Measurements from ENCODE around the gene LAMA3. TPM values are rescaled to one million over a fixed set of nuclear protein-coding genes. Genes with fewer than 3 reads are reported as not detected.

The LAMA3 gene
- total RNA-seq, 1 donor from 2014 or later, result 1.7 TPM

GRCh38 chr18:23936381-23936958, 247.2 kb downstream of the LAMA3 start:
- H3K4me3 Mint-ChIP-seq (ENCODE audit: unreplicated experiment), result no peak overlapping the region
- H3K36me3 Mint-ChIP-seq (ENCODE audit: low read depth, unreplicated experiment), result no peaks in the 10 kb centered on the region
- peaks cover 5% of the 10 kb centered on the region for H3K27me3 Mint-ChIP-seq (ENCODE audit: unreplicated experiment)
- DNase-seq (ENCODE audit: low spot score), result no peak
- TF ChIP-seq CTCF (IDR thresholded peaks at IDR 0.05; ENCODE audit: unreplicated experiment), result no peak
- no peaks in the 10 kb centered on the region for H3K9me3 Mint-ChIP-seq (ENCODE audit: unreplicated experiment)
- H3K4me1 Mint-ChIP-seq (ENCODE audit: unreplicated experiment), result no peaks in the 10 kb centered on the region
- H3K27ac Mint-ChIP-seq (ENCODE audit: unreplicated experiment), result no peak overlapping the region

GRCh38 chr18:23938043-23938756, 248.9 kb downstream of the LAMA3 start:
- Mint-ChIP-seq H3K9me3 (ENCODE audit: unreplicated experiment) (no peaks in the 10 kb centered on the region), H3K4me3 (ENCODE audit: unreplicated experiment) (no peak overlapping the region), H3K4me1 (ENCODE audit: unreplicated experiment) (no peaks in the 10 kb centered on the region), H3K27me3 (ENCODE audit: unreplicated experiment) (peaks cover 8% of the 10 kb centered on the region), H3K27ac (ENCODE audit: unreplicated experiment) (no peak overlapping the region), H3K36me3 (ENCODE audit: low read depth, unreplicated experiment) (no peaks in the 10 kb centered on the region)
- no peak for DNase-seq (ENCODE audit: low spot score)
- no peak for TF ChIP-seq CTCF (IDR thresholded peaks at IDR 0.05; ENCODE audit: unreplicated experiment)

- no peak overlapping the region for H3K4me3 Mint-ChIP-seq (ENCODE audit: unreplicated experiment)
- no peak for TF ChIP-seq CTCF (IDR thresholded peaks at IDR 0.05; ENCODE audit: unreplicated experiment)
- H3K9me3 Mint-ChIP-seq (ENCODE audit: unreplicated experiment), result no peaks in the 10 kb centered on the region
- DNase-seq (ENCODE audit: low spot score), result no peak
- H3K27me3 Mint-ChIP-seq (ENCODE audit: unreplicated experiment), result peaks cover 8% of the 10 kb centered on the region
- H3K27ac Mint-ChIP-seq (ENCODE audit: unreplicated experiment), result no peak overlapping the region
- H3K36me3 Mint-ChIP-seq (ENCODE audit: low read depth, unreplicated experiment), result no peaks in the 10 kb centered on the region
- H3K4me1 Mint-ChIP-seq (ENCODE audit: unreplicated experiment), result no peaks in the 10 kb centered on the region
These were observed 249.7 kb downstream of the LAMA3 start for GRCh38 chr18:23938901-23939341.

GRCh38 chr18:23939366-23939765, 250.1 kb downstream of the LAMA3 start:
- H3K4me3 Mint-ChIP-seq (ENCODE audit: unreplicated experiment), result no peak overlapping the region
- no peaks in the 10 kb centered on the region for H3K36me3 Mint-ChIP-seq (ENCODE audit: low read depth, unreplicated experiment)
- no peaks in the 10 kb centered on the region for H3K4me1 Mint-ChIP-seq (ENCODE audit: unreplicated experiment)
- H3K27me3 Mint-ChIP-seq (ENCODE audit: unreplicated experiment), result peaks cover 8% of the 10 kb centered on the region
- H3K27ac Mint-ChIP-seq (ENCODE audit: unreplicated experiment), result no peak overlapping the region
- no peak for DNase-seq (ENCODE audit: low spot score)
- no peak for TF ChIP-seq CTCF (IDR thresholded peaks at IDR 0.05; ENCODE audit: unreplicated experiment)
- H3K9me3 Mint-ChIP-seq (ENCODE audit: unreplicated experiment), result no peaks in the 10 kb centered on the region

- TF ChIP-seq CTCF (IDR thresholded peaks at IDR 0.05; ENCODE audit: unreplicated experiment), result no peak
- H3K27ac Mint-ChIP-seq (ENCODE audit: unreplicated experiment), result no peak overlapping the region
- H3K4me3 Mint-ChIP-seq (ENCODE audit: unreplicated experiment), result no peak overlapping the region
- no peaks in the 10 kb centered on the region for H3K9me3 Mint-ChIP-seq (ENCODE audit: unreplicated experiment)
- no peaks in the 10 kb centered on the region for H3K36me3 Mint-ChIP-seq (ENCODE audit: low read depth, unreplicated experiment)
- peaks cover 6% of the 10 kb centered on the region for H3K27me3 Mint-ChIP-seq (ENCODE audit: unreplicated experiment)
- no peaks in the 10 kb centered on the region for H3K4me1 Mint-ChIP-seq (ENCODE audit: unreplicated experiment)
- DNase-seq (ENCODE audit: low spot score), result no peak
These were observed 250.6 kb downstream of the LAMA3 start for GRCh38 chr18:23939896-23940295.
